Activated CD4-positive, alpha-beta T cell treated with anti-CD3 and anti-CD28 coated beads for 24 hours (primary cell): ENCODE data around the gene NEK7.

Experiments
- DNase-seq, 2 donors: peaks; one replicate each; pipeline ENCODE4 v3.0.0-alpha.2; 2020; ENCODE audit warnings: low read depth in 2 of 2

Gene NEK7

GRCh38 chr1:198352975-198353695 lies 196.3 kb downstream of the NEK7 start:
- DNase-seq, result no peak

- no peak for DNase-seq
Observed at GRCh38 chr1:198357937-198358336, 201.1 kb downstream of the NEK7 start.

- no peak for DNase-seq
Observed at GRCh38 chr1:198359024-198359653, 202.3 kb downstream of the NEK7 start.

GRCh38 chr1:198360208-198360729 lies 203.5 kb downstream of the NEK7 start:
- DNase-seq, result no peak

GRCh38 chr1:198361237-198361767 lies 204.5 kb downstream of the NEK7 start:
- DNase-seq, result no peak

- no peak for DNase-seq
Observed at GRCh38 chr1:198363625-198364151, 206.9 kb downstream of the NEK7 start.

GRCh38 chr1:198364471-198364870 lies 207.7 kb downstream of the NEK7 start:
- no peak for DNase-seq

- no peak for DNase-seq
Observed at GRCh38 chr1:198367296-198367695, 210.5 kb downstream of the NEK7 start.

GRCh38 chr1:198370996-198371395 lies 214.2 kb downstream of the NEK7 start:
- DNase-seq, result no peak
